Activated naive CD4-positive, alpha-beta T cell treated with anti-CD3 and anti-CD28 coated beads, Interleukin-2, amount 50 U/mL, for 72 hours (primary cell): Measurements from ENCODE around the gene ADGRV1. TPM values are rescaled to one million over a fixed set of nuclear protein-coding genes. Genes with fewer than 3 reads are reported as not detected.

Experiments
- ATAC-seq, 2 donors: fragments of 150-1000 bp; cut with Tn5 transposase; 2 replicates each; pipeline ENCODE4 v1.10.0; 2021; ENCODE audit warnings: mild to moderate bottlenecking in 2 of 2, moderate library complexity in 2 of 2
- DNase-seq, 2 donors: peaks; one replicate each; pipeline ENCODE4 v3.0.0; 2021 to 2022; ENCODE audit warnings: low spot score in 2 of 2
- H3K27ac Mint-ChIP-seq, 2 donors: one replicate each; pipeline ENCODE4 v1.8.0; 2022; ENCODE audit warnings: mild to moderate bottlenecking in 2 of 2, mixed read lengths in 2 of 2
- H3K36me3 Mint-ChIP-seq, 2 donors: one replicate each; pipeline ENCODE4 v1.8.0; 2022; ENCODE audit warnings: mixed read lengths in 2 of 2
- H3K9me3 Mint-ChIP-seq, 2 donors: one replicate each; pipeline ENCODE4 v1.8.0; 2022; ENCODE audit warnings: mixed read lengths in 2 of 2
- total RNA-seq, 2 donors: library from RNA; stranded (reverse); gene quantifications; one replicate each; pipeline ENCODE4 v1.2.3, GENCODE V29; 2022

ADGRV1 gene
- total RNA-seq, 2 donors from 2014 or later = 0.16 TPM; not detected in 1

GRCh38 chr5:90875456-90875855 lies 316.9 kb downstream of the ADGRV1 start:
- ATAC-seq (no peak), DNase-seq (no peak)
- H3K27ac Mint-ChIP-seq = no peak overlapping the region
- no peaks in the 10 kb centered on the region for H3K36me3 Mint-ChIP-seq
- H3K9me3 Mint-ChIP-seq = no peaks in the 10 kb centered on the region

GRCh38 chr5:90876366-90876765 lies 317.8 kb downstream of the ADGRV1 start:
- DNase-seq (no peak), ATAC-seq (no peak)
- H3K27ac Mint-ChIP-seq = no peak overlapping the region
- H3K36me3 Mint-ChIP-seq = no peaks in the 10 kb centered on the region
- H3K9me3 Mint-ChIP-seq = no peaks in the 10 kb centered on the region

GRCh38 chr5:90877049-90877448 lies 318.5 kb downstream of the ADGRV1 start:
- ATAC-seq = no peak
- Mint-ChIP-seq H3K9me3 (no peaks in the 10 kb centered on the region), H3K27ac (no peak overlapping the region), H3K36me3 (no peaks in the 10 kb centered on the region)
- DNase-seq = no peak

GRCh38 chr5:90878081-90878480 lies 319.5 kb downstream of the ADGRV1 start:
- Mint-ChIP-seq H3K9me3 (no peaks in the 10 kb centered on the region), H3K36me3 (no peaks in the 10 kb centered on the region), H3K27ac (no peak overlapping the region)
- DNase-seq = no peak
- ATAC-seq = no peak

- H3K9me3 Mint-ChIP-seq = no peaks in the 10 kb centered on the region
- ATAC-seq (no peak), DNase-seq (no peak)
- H3K36me3 Mint-ChIP-seq = no peaks in the 10 kb centered on the region
- H3K27ac Mint-ChIP-seq = no peak overlapping the region
Measured at GRCh38 chr5:90878549-90879196, 320.1 kb downstream of the ADGRV1 start.

GRCh38 chr5:90881626-90882150 lies 323.1 kb downstream of the ADGRV1 start:
- Mint-ChIP-seq H3K9me3 (no peaks in the 10 kb centered on the region), H3K36me3 (no peaks in the 10 kb centered on the region), H3K27ac (no peak overlapping the region)
- DNase-seq (no peak), ATAC-seq (no peak)

GRCh38 chr5:90882448-90882847 lies 323.9 kb downstream of the ADGRV1 start:
- no peaks in the 10 kb centered on the region for H3K36me3 Mint-ChIP-seq
- DNase-seq = no peak
- ATAC-seq = no peak
- no peak overlapping the region for H3K27ac Mint-ChIP-seq
- no peaks in the 10 kb centered on the region for H3K9me3 Mint-ChIP-seq

GRCh38 chr5:90885180-90885868 lies 326.7 kb downstream of the ADGRV1 start:
- Mint-ChIP-seq H3K36me3 (no peaks in the 10 kb centered on the region), H3K9me3 (no peaks in the 10 kb centered on the region), H3K27ac (no peak overlapping the region)
- no peak for ATAC-seq
- DNase-seq = no peak

- Mint-ChIP-seq H3K36me3 (no peaks in the 10 kb centered on the region), H3K27ac (no peak overlapping the region), H3K9me3 (no peaks in the 10 kb centered on the region)
- DNase-seq (no peak), ATAC-seq (no peak)
Measured at GRCh38 chr5:90886381-90886780, 327.8 kb downstream of the ADGRV1 start.

- no peaks in the 10 kb centered on the region for H3K9me3 Mint-ChIP-seq
- DNase-seq (no peak), ATAC-seq (no peak)
- H3K36me3 Mint-ChIP-seq = no peaks in the 10 kb centered on the region
- H3K27ac Mint-ChIP-seq = no peak overlapping the region
Measured at GRCh38 chr5:90888511-90889324, 330.1 kb downstream of the ADGRV1 start.

GRCh38 chr5:90889325-90889600 lies 330.7 kb downstream of the ADGRV1 start:
- H3K9me3 Mint-ChIP-seq = no peaks in the 10 kb centered on the region
- ATAC-seq (no peak), DNase-seq (no peak)
- H3K27ac Mint-ChIP-seq = no peak overlapping the region
- no peaks in the 10 kb centered on the region for H3K36me3 Mint-ChIP-seq

GRCh38 chr5:90890180-90890579 lies 331.6 kb downstream of the ADGRV1 start:
- H3K27ac Mint-ChIP-seq = no peak overlapping the region
- no peak for DNase-seq
- ATAC-seq = no peak
- no peaks in the 10 kb centered on the region for H3K36me3 Mint-ChIP-seq
- H3K9me3 Mint-ChIP-seq = no peaks in the 10 kb centered on the region

GRCh38 chr5:90894866-90895420 lies 336.3 kb downstream of the ADGRV1 start:
- ATAC-seq = no peak
- H3K9me3 Mint-ChIP-seq = no peaks in the 10 kb centered on the region
- no peak for DNase-seq
- no peaks in the 10 kb centered on the region for H3K36me3 Mint-ChIP-seq
- H3K27ac Mint-ChIP-seq = no peak overlapping the region

GRCh38 chr5:90897618-90898017 lies 339.0 kb downstream of the ADGRV1 start:
- no peak for DNase-seq
- Mint-ChIP-seq H3K36me3 (no peaks in the 10 kb centered on the region), H3K9me3 (no peaks in the 10 kb centered on the region), H3K27ac (no peak overlapping the region)
- no peak for ATAC-seq

- no peak overlapping the region for H3K27ac Mint-ChIP-seq
- DNase-seq (no peak), ATAC-seq (peak in 1 of 2 donors; percentile 75)
- H3K36me3 Mint-ChIP-seq = no peaks in the 10 kb centered on the region
- no peaks in the 10 kb centered on the region for H3K9me3 Mint-ChIP-seq
Measured at GRCh38 chr5:90898326-90899013, 339.9 kb downstream of the ADGRV1 start.

- Mint-ChIP-seq H3K27ac (no peak overlapping the region), H3K36me3 (no peaks in the 10 kb centered on the region), H3K9me3 (no peaks in the 10 kb centered on the region)
- ATAC-seq = no peak
- DNase-seq = no peak
Measured at GRCh38 chr5:90899014-90899604, 340.5 kb downstream of the ADGRV1 start.
